Measurements from ENCODE around the gene CTBP2.

DNA sequence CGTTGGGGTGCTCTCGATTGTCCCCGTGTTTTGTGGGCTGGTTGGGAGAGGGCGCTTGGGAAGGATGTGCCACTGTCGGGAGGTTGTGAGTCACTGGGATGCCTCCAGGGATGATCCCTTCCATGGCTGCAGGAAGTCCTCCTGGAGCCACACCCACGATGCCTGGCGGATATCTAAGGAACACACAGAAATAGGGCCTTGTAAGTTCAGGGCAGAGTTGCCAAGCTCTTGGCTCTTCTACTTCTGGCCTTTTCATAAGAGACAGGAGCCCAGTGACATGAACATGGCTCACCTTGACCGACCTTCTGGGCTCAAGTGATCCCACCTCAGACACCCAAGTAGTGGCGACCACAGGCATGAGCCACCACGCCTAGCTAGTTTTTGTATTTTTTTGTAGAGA lies 170.8 kb downstream of the CTBP2 start:
- TF ChIP-seq POLR2A (IDR thresholded peaks at IDR 0.05; ENCODE audit: low read depth) = no peak
- TF ChIP-seq, protein P1, sequence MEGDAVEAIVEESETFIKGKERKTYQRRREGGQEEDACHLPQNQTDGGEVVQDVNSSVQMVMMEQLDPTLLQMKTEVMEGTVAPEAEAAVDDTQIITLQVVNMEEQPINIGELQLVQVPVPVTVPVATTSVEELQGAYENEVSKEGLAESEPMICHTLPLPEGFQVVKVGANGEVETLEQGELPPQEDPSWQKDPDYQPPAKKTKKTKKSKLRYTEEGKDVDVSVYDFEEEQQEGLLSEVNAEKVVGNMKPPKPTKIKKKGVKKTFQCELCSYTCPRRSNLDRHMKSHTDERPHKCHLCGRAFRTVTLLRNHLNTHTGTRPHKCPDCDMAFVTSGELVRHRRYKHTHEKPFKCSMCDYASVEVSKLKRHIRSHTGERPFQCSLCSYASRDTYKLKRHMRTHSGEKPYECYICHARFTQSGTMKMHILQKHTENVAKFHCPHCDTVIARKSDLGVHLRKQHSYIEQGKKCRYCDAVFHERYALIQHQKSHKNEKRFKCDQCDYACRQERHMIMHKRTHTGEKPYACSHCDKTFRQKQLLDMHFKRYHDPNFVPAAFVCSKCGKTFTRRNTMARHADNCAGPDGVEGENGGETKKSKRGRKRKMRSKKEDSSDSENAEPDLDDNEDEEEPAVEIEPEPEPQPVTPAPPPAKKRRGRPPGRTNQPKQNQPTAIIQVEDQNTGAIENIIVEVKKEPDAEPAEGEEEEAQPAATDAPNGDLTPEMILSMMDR (IDR thresholded peaks at IDR 0.05) = no peak
